Measurements from ENCODE around the gene PDE4A.
"Not testable (repeated sequence)": the region's sequence is repeated elsewhere in the genome, so short reads cannot be mapped to it uniquely, and the experiment has no call there.

PDE4A gene

GRCh38 chr19:10404888-10405820 is 15.2 kb upstream of the PDE4A start:
- no peak for FAIRE-seq

- no peak for FAIRE-seq
These were observed 14.1 kb upstream of the PDE4A start for GRCh38 chr19:10406191-10406590.

- no peak for FAIRE-seq
These were observed 13.2 kb upstream of the PDE4A start for GRCh38 chr19:10407096-10407495.

- no peak for FAIRE-seq
These were observed 11.6 kb upstream of the PDE4A start for GRCh38 chr19:10408511-10409283.

- FAIRE-seq, result not testable (repeated sequence)
These were observed 9.1 kb upstream of the PDE4A start for GRCh38 chr19:10411224-10411623.

GRCh38 chr19:10412257-10412977 is 7.9 kb upstream of the PDE4A start:
- no peak for FAIRE-seq

GRCh38 chr19:10416083-10416379 is 4.3 kb upstream of the PDE4A start:
- FAIRE-seq, result no peak

- FAIRE-seq, result no peak
These were observed 3.7 kb upstream of the PDE4A start for GRCh38 chr19:10416380-10417257.

GRCh38 chr19:10417541-10418234 is 2.6 kb upstream of the PDE4A start:
- no peak for FAIRE-seq

GRCh38 chr19:10418235-10418484 is 2.2 kb upstream of the PDE4A start:
- FAIRE-seq, result no peak

- FAIRE-seq, result no peak
These were observed 1.7 kb upstream of the PDE4A start for GRCh38 chr19:10418485-10419199.

GRCh38 chr19:10419200-10419645 is 1.1 kb upstream of the PDE4A start:
- no peak for FAIRE-seq

GRCh38 chr19:10419646-10420443 is 493 bp upstream of the PDE4A start:
- no peak for FAIRE-seq

GRCh38 chr19:10421240-10422045 is 1.1 kb downstream of the PDE4A start:
- FAIRE-seq, result no peak

- no peak for FAIRE-seq
These were observed 1.7 kb downstream of the PDE4A start for GRCh38 chr19:10422046-10422461.

GRCh38 chr19:10422846-10423245 is 2.5 kb downstream of the PDE4A start:
- FAIRE-seq, result no peak

GRCh38 chr19:10424011-10424637 is 3.8 kb downstream of the PDE4A start:
- no peak for FAIRE-seq

GRCh38 chr19:10427169-10427568 is 6.8 kb downstream of the PDE4A start:
- FAIRE-seq, result no peak

- no peak for FAIRE-seq
These were observed 8.7 kb downstream of the PDE4A start for GRCh38 chr19:10428996-10429381.

Measured in endometrium (tissue), 2 donors.